IMR-90 (cell line): ENCODE data around the gene KCNMA1. TPM values are rescaled to one million over a fixed set of nuclear protein-coding genes. Genes with fewer than 3 reads are reported as not detected.

ENCODE experiments used
- ATAC-seq: fragments of 200-7000 bp; cut with Tn5 transposase; 2 replicates; pipeline ENCODE4 v1.9.1; 2020; ENCODE audit warnings: low read depth, mild to moderate bottlenecking, moderate library complexity
- BruUV-seq: library from RNA; stranded (reverse); fragments of 400-500 nt; replicated peaks from 2 replicates; lab custom pipeline; 2021; lab: Mats Ljungman, UMichigan
- CTCF ChIA-PET: fragments of 300-600 bp; formaldehyde crosslinking; extraction: SDS; loops from one replicate; lab custom pipeline; 2021; ENCODE audit warnings: antibody characterized with exemption; lab: Yijun Ruan, JAX
- POLR2A ChIA-PET: fragments of 300-600 bp; sonication (Branson Sonifier 250); formaldehyde crosslinking; loops from one replicate; lab custom pipeline; 2022; ENCODE audit warnings: antibody characterized with exemption; ENCODE audit not compliant: unreplicated experiment; lab: Charles Lee
- DNase-seq: peaks from one replicate; pipeline ENCODE4 v3.0.0; 2013
- H2AFZ ChIP-seq: replicated peaks from 2 replicates; pipeline ENCODE3; 2013; ENCODE audit warnings: low read length, mild to moderate bottlenecking; ENCODE audit not compliant: poor library complexity
- H2AK5ac ChIP-seq: 2 replicates; pipeline ENCODE4 v1.6.1; 2013; ENCODE audit warnings: low read depth, low read length, inconsistent platforms
- H2AK9ac ChIP-seq: replicated peaks from 2 replicates; pipeline ENCODE3; 2013; ENCODE audit warnings: mild to moderate bottlenecking, low read depth, low read length, moderate library complexity; ENCODE audit not compliant: poor library complexity
- H2BK120ac ChIP-seq: 2 replicates; pipeline ENCODE4 v1.6.1; 2013; ENCODE audit warnings: low read depth, low read length, inconsistent platforms
- H2BK15ac ChIP-seq: 3 replicates; pipeline ENCODE4 v1.6.1; 2013; ENCODE audit warnings: low read depth, low read length, inconsistent platforms
- H2BK20ac ChIP-seq: 2 replicates; pipeline ENCODE4 v1.6.1; 2013; ENCODE audit warnings: low read depth, mild to moderate bottlenecking, inconsistent platforms, low read length, moderate library complexity
- H2BK5ac ChIP-seq: 2 replicates; pipeline ENCODE4 v1.6.1; 2013; ENCODE audit warnings: mild to moderate bottlenecking, low read depth, low read length, inconsistent platforms; ENCODE audit not compliant: poor library complexity, severe bottlenecking
- H3K14ac ChIP-seq: replicated peaks from 2 replicates; pipeline ENCODE4 v1.6.1; 2013; ENCODE audit warnings: low read depth, low read length, inconsistent platforms
- H3K18ac ChIP-seq: 2 replicates; pipeline ENCODE4 v1.6.1; 2013; ENCODE audit warnings: low read depth, low read length, control low read depth
- H3K23ac ChIP-seq: 2 replicates; pipeline ENCODE4 v1.6.1; 2013; ENCODE audit warnings: low read depth, low read length, inconsistent platforms
- H3K27ac ChIP-seq: 2 replicates; pipeline ENCODE4 v1.5.1; 2013; ENCODE audit warnings: mild to moderate bottlenecking, control low read depth, low read length; ENCODE audit not compliant: insufficient read depth
- H3K27me3 ChIP-seq: 2 replicates; pipeline ENCODE4 v1.6.1; 2013; ENCODE audit warnings: low read length; ENCODE audit not compliant: control insufficient read depth, insufficient read depth
- H3K36me3 ChIP-seq: 2 replicates; pipeline ENCODE4 v1.6.1; 2013; ENCODE audit warnings: low read length, mixed read lengths; ENCODE audit not compliant: control insufficient read depth, insufficient read depth
- H3K4ac ChIP-seq: 2 replicates; pipeline ENCODE4 v1.6.1; 2013; ENCODE audit warnings: low read depth, low read length, inconsistent platforms
- H3K4me1 ChIP-seq: 2 replicates; pipeline ENCODE4 v1.6.1; 2013; ENCODE audit warnings: low read length, mixed read lengths; ENCODE audit not compliant: control insufficient read depth, insufficient read depth
- H3K4me2 ChIP-seq: 2 replicates; pipeline ENCODE4 v1.6.1; 2013; ENCODE audit warnings: low read depth, mild to moderate bottlenecking, control low read depth, low read length, moderate library complexity
- H3K4me3 ChIP-seq: 2 replicates; pipeline ENCODE4 v1.5.1; 2013; ENCODE audit warnings: low read depth, mild to moderate bottlenecking, control low read depth, low read length, moderate library complexity; ENCODE audit not compliant: insufficient read depth
- H3K56ac ChIP-seq: 2 replicates; pipeline ENCODE4 v1.6.1; 2013; ENCODE audit warnings: low read length, inconsistent platforms; ENCODE audit not compliant: insufficient read depth; ENCODE audit errors: extremely low read depth
- H3K79me1 ChIP-seq, 2 experiments: 2 replicates each; pipeline ENCODE4 v1.6.1; 2013; ENCODE audit warnings: low read length in 2 of 2, inconsistent platforms in 1 of 2, low read depth in 1 of 2
- H3K9ac ChIP-seq: 2 replicates; pipeline ENCODE4 v1.6.1; 2013; ENCODE audit warnings: low read depth, low read length, control low read depth
- H3K9me1 ChIP-seq: 2 replicates; pipeline ENCODE4 v1.6.1; 2013; ENCODE audit warnings: low read length, inconsistent platforms; ENCODE audit not compliant: insufficient read depth
- H3K9me3 ChIP-seq: 2 replicates; pipeline ENCODE4 v1.6.1; 2013; ENCODE audit warnings: low read length; ENCODE audit not compliant: control insufficient read depth, insufficient read depth
- H4K20me1 ChIP-seq: 2 replicates; pipeline ENCODE4 v1.6.1; 2013; ENCODE audit warnings: low read length, inconsistent platforms; ENCODE audit not compliant: insufficient read depth
- H4K5ac ChIP-seq: 2 replicates; pipeline ENCODE4 v1.6.1; 2013; ENCODE audit warnings: mild to moderate bottlenecking, low read depth, low read length, control low read depth
- H4K8ac ChIP-seq, 2 experiments: 2 replicates each; pipeline ENCODE4 v1.6.1; 2013; ENCODE audit warnings: low read depth in 2 of 2, low read length in 2 of 2, control low read depth in 1 of 2, inconsistent platforms in 1 of 2
- H4K91ac ChIP-seq: 2 replicates; pipeline ENCODE4 v1.6.1; 2013; ENCODE audit warnings: low read depth, low read length, inconsistent platforms; ENCODE audit not compliant: insufficient read depth
- CEBPB ChIP-seq: IDR thresholded peaks from 2 replicates; pipeline ENCODE4 v1.6.1; 2012; ENCODE audit warnings: low read depth, low read length, improper control_type of control experiment
- MAFK ChIP-seq: IDR thresholded peaks from 2 replicates; pipeline ENCODE4 v1.6.1; 2012; ENCODE audit warnings: low read depth, low read length, improper control_type of control experiment
- WGBS, 2 experiments: methylation state at CpG; one replicate each; pipeline versions ENCODE4 v1.1.5 to v1.1.7; 2013; ENCODE audit warnings: missing lambda C conversion rate in 2 of 2; ENCODE audit not compliant: insufficient read length in 1 of 2; ENCODE audit errors: extremely low coverage in 2 of 2; 5-methylcytosine and 5-hydroxymethylcytosine counted together
- dilution Hi-C: fragments of 300-500 bp; cut with HindIII; formaldehyde crosslinking; loops from one replicate; pipeline ENCODE4 v1.14.3; 2018; ENCODE audit warnings: low sequenced_read_pairs; ENCODE audit not compliant: unreplicated experiment
- in situ Hi-C: fragments of 300-500 bp; cut with MboI; formaldehyde crosslinking; loops from 3 replicates; pipeline ENCODE4 v1.14.3; 2019; ENCODE audit warnings: low sequenced_read_pairs, inconsistent platforms, mixed read lengths
- intact Hi-C: fragments of 100-400 bp; cut with micrococcal nuclease; formaldehyde crosslinking; loops from 2 replicates; pipeline ENCODE4 v1.10.0; 2022
- polyA plus RNA-seq, 3 experiments: library from polyadenylated mRNA; depleted of rRNA; stranded (reverse); fragments of >200 nt; gene quantifications; 2 replicates each; pipeline ENCODE4 v1.2.3, GENCODE V29; 2012; ENCODE audit warnings: low replicate concordance in 1 of 3
- total RNA-seq: library from RNA; depleted of rRNA; stranded (reverse); fragments of >200 nt; gene quantifications from 2 replicates; pipeline ENCODE4 v1.2.3, GENCODE V29; 2012
- TF ChIP-seq, protein P1 (sequence below): conservative IDR thresholded peaks from 2 replicates; pipeline ENCODE4 v1.5.1; 2012; ENCODE audit warnings: mild to moderate bottlenecking, low read depth, low read length, improper control_type of control experiment

KCNMA1 gene
- total and polyA plus RNA-seq, 2 of the 4 experiments (the other 2 are of a cell fraction): 25.6 to 29.6 TPM

GRCh38 chr10:77524281-77524711 lies 113.3 kb downstream of the KCNMA1 start:
- CTCF ChIA-PET: interaction anchor here (1.9 kb wide), 1 partner anchor 11 kb away, joined by 6 read pairs; no protein-coding TSS in a partner anchor
- no TSS peak for BruUV-seq
- H3K4me1 ChIP-seq: peaks cover 22% of the 10 kb centered on the region
- H3K23ac ChIP-seq: peak overlapping the region; percentile 94
- H3K36me3 ChIP-seq: no peaks in the 10 kb centered on the region
- H4K91ac ChIP-seq: peak overlapping the region; percentile 96
- intact Hi-C loops (loop anchor here (1.0 to 5.0 kb wide), 2 partner anchors 132 to 172 kb away; no protein-coding TSS in a partner anchor), in situ Hi-C loops (no loop called here), dilution Hi-C loops (no loop called here)
- peak overlapping the region; percentile 74 for H2AFZ ChIP-seq
- no peaks in the 10 kb centered on the region for H3K9me3 ChIP-seq
- peak overlapping the region; percentile 96 for H2BK20ac ChIP-seq
- H3K4me2 ChIP-seq: peak overlapping the region; percentile 95
- POLR2A ChIA-PET: no interaction called here
- ATAC-seq: peak; percentile 89
- H3K4me3 ChIP-seq: no peak overlapping the region
- peak overlapping the region; percentile 49 for H2AK9ac ChIP-seq
- H3K79me1 ChIP-seq: peaks cover 0 to 13% of the 10 kb centered on the region in 2 experiments; a peak in 1 of 4 replicates
- peak overlapping the region; percentile 98 for H3K4ac ChIP-seq
- TF ChIP-seq CEBPB (0 out of 2 replicates have a peak, but pooled peaks have one; percentile 3), MAFK (no peak; the same call in 1 of the 2 replicates)
- TF ChIP-seq, protein P1, sequence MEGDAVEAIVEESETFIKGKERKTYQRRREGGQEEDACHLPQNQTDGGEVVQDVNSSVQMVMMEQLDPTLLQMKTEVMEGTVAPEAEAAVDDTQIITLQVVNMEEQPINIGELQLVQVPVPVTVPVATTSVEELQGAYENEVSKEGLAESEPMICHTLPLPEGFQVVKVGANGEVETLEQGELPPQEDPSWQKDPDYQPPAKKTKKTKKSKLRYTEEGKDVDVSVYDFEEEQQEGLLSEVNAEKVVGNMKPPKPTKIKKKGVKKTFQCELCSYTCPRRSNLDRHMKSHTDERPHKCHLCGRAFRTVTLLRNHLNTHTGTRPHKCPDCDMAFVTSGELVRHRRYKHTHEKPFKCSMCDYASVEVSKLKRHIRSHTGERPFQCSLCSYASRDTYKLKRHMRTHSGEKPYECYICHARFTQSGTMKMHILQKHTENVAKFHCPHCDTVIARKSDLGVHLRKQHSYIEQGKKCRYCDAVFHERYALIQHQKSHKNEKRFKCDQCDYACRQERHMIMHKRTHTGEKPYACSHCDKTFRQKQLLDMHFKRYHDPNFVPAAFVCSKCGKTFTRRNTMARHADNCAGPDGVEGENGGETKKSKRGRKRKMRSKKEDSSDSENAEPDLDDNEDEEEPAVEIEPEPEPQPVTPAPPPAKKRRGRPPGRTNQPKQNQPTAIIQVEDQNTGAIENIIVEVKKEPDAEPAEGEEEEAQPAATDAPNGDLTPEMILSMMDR: no peak
- peak overlapping the region; percentile 97 for H2AK5ac ChIP-seq
- peak overlapping the region; percentile 97 for H2BK120ac ChIP-seq
- H3K9me1 ChIP-seq: peaks cover 29% of the 10 kb centered on the region
- no peaks in the 10 kb centered on the region for H3K27me3 ChIP-seq
- WGBS, 2 experiments: no CpG with 5 or more reads among the region's 6 CpGs
- peaks cover 3% of the 10 kb centered on the region; the same call in 1 of the 2 replicates for H4K20me1 ChIP-seq
- peak overlapping the region; percentile 96 for H2BK15ac ChIP-seq
- H4K8ac ChIP-seq: peak overlapping the region in 1 of 2 experiments; percentile 82; a peak in 2 of 4 replicates
- peak overlapping the region; percentile 18; the same call in 1 of the 2 replicates for H3K9ac ChIP-seq
- peak overlapping the region; percentile 77 for H4K5ac ChIP-seq
- H3K14ac ChIP-seq: peak overlapping the region; percentile 90
- H3K27ac ChIP-seq: peak overlapping the region; percentile 52; the same call in 1 of the 2 replicates
- peak; percentile 87 for DNase-seq
- peak overlapping the region; percentile 90 for H3K56ac ChIP-seq
- peak overlapping the region; percentile 90; the same call in 1 of the 2 replicates for H3K18ac ChIP-seq
- H2BK5ac ChIP-seq: peak overlapping the region; percentile 93
